Measurements from ENCODE around the gene GAS6. TPM values are rescaled to one million over a fixed set of nuclear protein-coding genes. Genes with fewer than 3 reads are reported as not detected.
"Not testable (repeated sequence)": the region's sequence is repeated elsewhere in the genome, so short reads cannot be mapped to it uniquely, and the experiment has no call there.

GAS6 gene
- total RNA-seq, 1 experiment from 2014 or later = 20.9 TPM

- DNase-seq (no peak), ATAC-seq (no peak)
- H3K9me3 ChIP-seq (ENCODE audit: low read length) = no peaks in the 10 kb centered on the region
- ChIA-PET POLR2A (ENCODE audit: unreplicated experiment) (no interaction called here), CTCF (no interaction called here)
- no peaks in the 10 kb centered on the region for H3F3A ChIP-seq (ENCODE audit: low read length, unreplicated experiment)
- H4K20me1 ChIP-seq (ENCODE audit: low read length) = no peaks in the 10 kb centered on the region
- no TSS peak for BruUV-seq (replicated peaks)
- H3K4me1 ChIP-seq (ENCODE audit: insufficient read depth, low read length) = no peaks in the 10 kb centered on the region
- H3K36me3 ChIP-seq (ENCODE audit: low read depth, low read length) = no peaks in the 10 kb centered on the region
- TF ChIP-seq EZH2phosphoT487 (IDR thresholded peaks at IDR 0.05; ENCODE audit: borderline replicate concordance, low read length) (no peak), EZH2 (IDR thresholded peaks at IDR 0.05; ENCODE audit: low read length, unreplicated experiment) (no peak)
- TF ChIP-seq, protein P1, sequence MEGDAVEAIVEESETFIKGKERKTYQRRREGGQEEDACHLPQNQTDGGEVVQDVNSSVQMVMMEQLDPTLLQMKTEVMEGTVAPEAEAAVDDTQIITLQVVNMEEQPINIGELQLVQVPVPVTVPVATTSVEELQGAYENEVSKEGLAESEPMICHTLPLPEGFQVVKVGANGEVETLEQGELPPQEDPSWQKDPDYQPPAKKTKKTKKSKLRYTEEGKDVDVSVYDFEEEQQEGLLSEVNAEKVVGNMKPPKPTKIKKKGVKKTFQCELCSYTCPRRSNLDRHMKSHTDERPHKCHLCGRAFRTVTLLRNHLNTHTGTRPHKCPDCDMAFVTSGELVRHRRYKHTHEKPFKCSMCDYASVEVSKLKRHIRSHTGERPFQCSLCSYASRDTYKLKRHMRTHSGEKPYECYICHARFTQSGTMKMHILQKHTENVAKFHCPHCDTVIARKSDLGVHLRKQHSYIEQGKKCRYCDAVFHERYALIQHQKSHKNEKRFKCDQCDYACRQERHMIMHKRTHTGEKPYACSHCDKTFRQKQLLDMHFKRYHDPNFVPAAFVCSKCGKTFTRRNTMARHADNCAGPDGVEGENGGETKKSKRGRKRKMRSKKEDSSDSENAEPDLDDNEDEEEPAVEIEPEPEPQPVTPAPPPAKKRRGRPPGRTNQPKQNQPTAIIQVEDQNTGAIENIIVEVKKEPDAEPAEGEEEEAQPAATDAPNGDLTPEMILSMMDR (conservative IDR thresholded peaks at IDR 0.05; ENCODE audit: low read depth, low read length) = no peak
- H3K27ac ChIP-seq (ENCODE audit: low read length) = no peak overlapping the region
- no peaks in the 10 kb centered on the region for H3K27me3 ChIP-seq (ENCODE audit: low read length)
- H3K4me3 ChIP-seq (ENCODE audit: low read length) = no peak overlapping the region
- intact Hi-C loops (cut with micrococcal nuclease) = no loop called here
- H3K4me2 ChIP-seq (ENCODE audit: low read length) = no peak overlapping the region
- H3K9me2 ChIP-seq (replicated peaks; ENCODE audit: low read length) = no peaks in the 10 kb centered on the region
- H3K79me2 ChIP-seq (ENCODE audit: low read length) = no peaks in the 10 kb centered on the region
- no peak overlapping the region for H2AFZ ChIP-seq (ENCODE audit: low read length)
- H3K9ac ChIP-seq (ENCODE audit: low read length) = no peak overlapping the region
Observed at GRCh38 chr13:113796211-113796963, 67.5 kb downstream of the GAS6 start.

GRCh38 chr13:113795362-113795761 is 68.5 kb downstream of the GAS6 start:
- POLR2A ChIA-PET (ENCODE audit: unreplicated experiment); H3K27me3 ChIP-seq (ENCODE audit: low read length); H3K9me2 ChIP-seq (replicated peaks; ENCODE audit: low read length); intact Hi-C loops (cut with micrococcal nuclease); H3K9ac ChIP-seq (ENCODE audit: low read length); BruUV-seq (replicated peaks); H4K20me1 ChIP-seq (ENCODE audit: low read length); H3K36me3 ChIP-seq (ENCODE audit: low read depth, low read length); H3K4me3 ChIP-seq (ENCODE audit: low read length); H3K4me2 ChIP-seq (ENCODE audit: low read length); H2AFZ ChIP-seq (ENCODE audit: low read length); H3K79me2 ChIP-seq (ENCODE audit: low read length); ATAC-seq; H3K4me1 ChIP-seq (ENCODE audit: insufficient read depth, low read length); CTCF ChIA-PET; DNase-seq; H3K27ac ChIP-seq (ENCODE audit: low read length); H3F3A ChIP-seq (ENCODE audit: low read length, unreplicated experiment); H3K9me3 ChIP-seq (ENCODE audit: low read length): not testable (repeated sequence)

- Histone ChIP-seq H3K9me2 (replicated peaks; ENCODE audit: low read length) (no peaks in the 10 kb centered on the region), H3K4me2 (ENCODE audit: low read length) (no peak overlapping the region), H3K4me3 (ENCODE audit: low read length) (no peak overlapping the region), H3K4me1 (ENCODE audit: insufficient read depth, low read length) (no peaks in the 10 kb centered on the region), H3K27ac (ENCODE audit: low read length) (no peak overlapping the region), H3K9ac (ENCODE audit: low read length) (no peak overlapping the region), H3K79me2 (ENCODE audit: low read length) (no peaks in the 10 kb centered on the region), H4K20me1 (ENCODE audit: low read length) (no peaks in the 10 kb centered on the region), H3K36me3 (ENCODE audit: low read depth, low read length) (no peaks in the 10 kb centered on the region), H3K9me3 (ENCODE audit: low read length) (no peaks in the 10 kb centered on the region), H3K27me3 (ENCODE audit: low read length) (no peaks in the 10 kb centered on the region), H3F3A (ENCODE audit: low read length, unreplicated experiment) (no peaks in the 10 kb centered on the region), H2AFZ (ENCODE audit: low read length) (no peak overlapping the region)
- ChIA-PET POLR2A (ENCODE audit: unreplicated experiment) (no interaction called here), CTCF (no interaction called here)
- TF ChIP-seq, protein P1 (conservative IDR thresholded peaks at IDR 0.05; ENCODE audit: low read depth, low read length) = no peak
- TF ChIP-seq EZH2phosphoT487 (IDR thresholded peaks at IDR 0.05; ENCODE audit: borderline replicate concordance, low read length) = no peak
- no peak for DNase-seq
- intact Hi-C loops (cut with micrococcal nuclease) = no loop called here
- no TSS peak for BruUV-seq (replicated peaks)
- ATAC-seq = no peak
Observed at GRCh38 chr13:113794764-113795173, 69.1 kb downstream of the GAS6 start.
